ENCODE data around the gene PACS1.
"Not testable (repeated sequence)": the region's sequence is repeated elsewhere in the genome, so short reads cannot be mapped to it uniquely, and the experiment has no call there.

Gene PACS1

DNA sequence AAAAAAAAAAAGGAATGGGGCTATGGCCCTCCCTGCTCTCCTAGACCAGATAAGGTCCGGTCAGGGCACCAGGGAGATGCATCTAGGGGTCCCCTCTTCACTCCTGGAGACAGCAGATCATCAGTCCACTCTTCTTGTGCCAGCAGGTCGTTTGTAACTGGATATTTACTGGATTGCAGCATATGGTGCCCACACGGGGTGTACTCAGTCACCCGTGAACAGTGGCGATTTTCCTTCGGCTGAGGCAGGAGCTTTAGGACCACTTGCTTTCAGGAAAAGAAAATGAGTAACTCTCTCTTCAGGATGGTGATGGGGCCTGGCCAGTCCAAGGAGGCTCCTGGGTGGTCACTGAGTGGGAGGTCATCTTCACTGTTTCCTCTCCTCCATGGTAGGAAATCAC, 160.1 kb downstream of the PACS1 start:
- no peak for DNase-seq

DNA sequence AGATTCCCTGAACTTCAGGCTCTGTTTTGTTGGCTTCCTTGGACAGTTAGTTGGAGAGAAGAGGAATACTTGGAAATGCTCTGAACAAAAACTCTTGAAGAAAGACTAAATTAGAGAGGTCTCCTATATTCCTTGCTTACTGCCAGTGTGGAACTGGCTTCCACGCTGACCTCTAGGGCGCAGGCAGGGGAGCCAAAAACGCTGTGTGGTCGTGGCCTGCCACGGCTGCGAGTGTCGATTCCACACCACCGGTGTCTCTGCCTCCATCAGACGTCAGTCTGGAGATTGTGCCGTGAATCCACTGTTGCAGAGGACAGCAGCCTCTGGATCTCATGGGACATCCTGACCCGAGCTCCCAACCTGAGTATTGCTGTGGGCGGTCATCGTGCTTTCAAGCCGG, 160.9 kb downstream of the PACS1 start:
- no peak for DNase-seq

DNA sequence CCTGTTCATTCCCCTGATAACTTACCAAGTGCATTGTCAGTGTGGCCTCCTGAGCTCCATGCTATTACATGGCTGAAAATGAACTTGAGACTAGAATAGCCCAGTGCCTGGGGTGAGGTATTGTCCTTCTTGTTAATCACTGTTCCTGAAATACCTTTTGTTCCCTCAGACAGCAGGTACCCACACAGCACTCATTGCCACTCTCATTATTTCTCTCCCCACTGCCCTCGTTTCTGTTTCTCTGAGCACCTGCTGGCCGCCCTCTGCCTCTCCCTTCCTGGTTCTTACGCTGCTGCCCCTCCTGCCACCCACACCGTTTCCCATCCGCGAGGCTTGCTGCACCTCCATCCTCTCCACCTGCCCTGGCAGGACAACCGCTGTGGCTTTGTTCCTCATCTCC, 161.5 kb downstream of the PACS1 start:
- peak; percentile 93 for DNase-seq

DNA sequence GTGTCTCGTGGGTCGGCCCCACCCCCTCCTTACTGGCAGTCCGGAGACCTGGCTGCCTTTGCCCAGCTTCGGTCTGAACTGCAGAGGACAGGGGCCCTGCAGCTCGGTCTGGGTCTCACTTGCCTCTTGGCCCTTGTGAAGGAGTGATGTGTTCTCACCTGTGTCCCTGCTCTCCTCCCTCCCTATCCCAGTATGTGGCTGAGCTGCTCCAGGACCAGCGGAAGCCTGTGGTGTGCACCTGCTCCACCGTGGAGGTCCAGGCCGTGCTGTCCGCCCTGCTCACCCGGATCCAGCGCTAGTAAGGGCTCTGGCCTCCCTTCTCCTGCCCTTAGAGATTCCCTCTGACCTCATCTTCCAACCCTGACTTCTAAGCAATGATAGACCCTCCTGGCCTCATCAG, 162.7 kb downstream of the PACS1 start:
- peak; percentile 22 for DNase-seq

DNA sequence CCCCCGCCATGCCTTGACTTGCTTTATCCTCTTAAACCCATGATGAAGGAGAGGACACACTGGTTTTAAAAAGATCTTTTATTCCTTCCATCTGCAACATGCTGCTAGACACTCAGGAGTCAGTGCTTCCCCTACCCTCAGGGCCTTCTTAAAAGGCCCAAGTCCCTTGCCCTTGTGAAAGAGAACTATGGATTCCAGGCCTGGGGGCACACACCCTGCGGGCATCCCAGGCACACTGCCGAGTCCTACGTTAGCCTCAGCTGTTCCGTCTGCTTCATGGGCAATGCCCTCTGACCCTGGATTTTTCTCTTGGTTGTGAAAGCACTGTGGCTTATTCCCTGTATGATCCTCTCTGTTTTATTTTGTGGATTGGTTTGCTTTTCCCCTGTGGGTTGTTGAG, 163.2 kb downstream of the PACS1 start:
- no peak for DNase-seq

DNA sequence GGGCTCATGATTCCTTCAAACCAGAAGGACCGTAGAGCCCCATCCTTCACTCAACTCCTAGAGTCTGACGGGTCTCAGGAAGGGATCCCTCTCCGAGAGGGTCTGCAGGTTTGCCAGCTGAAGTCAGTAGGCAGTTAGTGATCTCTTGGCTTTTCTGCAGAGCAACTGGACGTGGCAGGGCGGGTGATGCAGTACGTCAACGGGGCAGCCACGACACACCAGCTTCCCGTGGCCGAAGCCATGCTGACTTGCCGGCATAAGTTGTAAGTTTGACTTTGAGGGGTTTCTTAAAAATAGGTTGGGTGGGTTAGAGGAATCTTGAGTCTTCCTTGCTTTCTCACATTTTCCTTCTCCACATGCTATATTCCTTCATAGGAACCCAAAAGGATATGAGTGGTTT, 165.1 kb downstream of the PACS1 start:
- DNase-seq = no peak

DNA sequence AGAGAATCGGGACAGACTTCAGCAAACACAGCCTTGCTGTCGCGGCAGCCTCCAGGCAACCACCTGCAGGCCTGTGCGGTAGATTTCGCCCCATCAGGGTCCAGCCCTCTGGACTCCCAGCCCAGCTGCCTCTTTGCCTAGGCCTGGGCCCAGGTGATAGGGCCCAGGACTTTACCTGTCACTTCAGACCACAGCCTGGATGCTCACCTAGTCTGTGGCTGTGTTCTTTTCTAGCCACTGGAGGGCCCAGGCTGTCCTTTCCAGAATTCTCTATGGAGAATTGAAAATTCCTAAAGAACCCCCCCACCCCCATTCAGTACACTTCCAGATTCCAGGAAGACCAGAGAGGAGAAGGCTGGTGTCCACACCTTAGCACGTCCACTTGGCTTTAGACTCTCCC, 167.8 kb downstream of the PACS1 start:
- DNase-seq = no peak

DNA sequence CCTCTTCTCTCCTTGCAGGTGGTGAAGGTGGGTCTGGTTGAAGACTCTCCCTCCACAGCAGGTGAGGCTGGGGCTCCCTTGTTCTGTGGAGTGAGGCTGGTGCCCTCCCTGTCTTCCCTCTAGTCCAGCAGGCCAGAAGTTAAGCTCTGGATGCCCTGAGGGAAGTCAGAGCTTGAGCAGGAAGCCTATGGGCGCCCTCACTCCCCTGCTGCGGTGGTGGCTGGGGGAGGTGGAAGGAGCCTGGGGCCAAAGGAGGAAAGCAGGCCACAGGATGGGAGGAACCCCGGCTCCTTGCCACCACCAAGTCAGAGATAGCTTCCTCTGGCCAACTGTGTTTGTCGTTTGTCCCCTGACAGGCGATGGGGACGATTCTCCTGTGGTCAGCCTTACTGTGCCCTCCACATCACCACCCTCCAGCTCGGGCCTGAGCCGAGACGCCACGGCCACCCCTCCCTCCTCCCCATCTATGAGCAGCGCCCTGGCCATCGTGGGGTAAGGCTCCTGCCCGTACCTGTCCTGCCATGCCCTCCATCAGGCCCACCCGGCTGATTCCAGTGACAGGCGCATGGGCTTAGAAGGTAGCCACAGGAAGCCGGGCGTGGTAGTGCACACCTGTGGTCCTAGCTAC, 168.8 kb downstream of the PACS1 start:
- no peak for DNase-seq

DNA sequence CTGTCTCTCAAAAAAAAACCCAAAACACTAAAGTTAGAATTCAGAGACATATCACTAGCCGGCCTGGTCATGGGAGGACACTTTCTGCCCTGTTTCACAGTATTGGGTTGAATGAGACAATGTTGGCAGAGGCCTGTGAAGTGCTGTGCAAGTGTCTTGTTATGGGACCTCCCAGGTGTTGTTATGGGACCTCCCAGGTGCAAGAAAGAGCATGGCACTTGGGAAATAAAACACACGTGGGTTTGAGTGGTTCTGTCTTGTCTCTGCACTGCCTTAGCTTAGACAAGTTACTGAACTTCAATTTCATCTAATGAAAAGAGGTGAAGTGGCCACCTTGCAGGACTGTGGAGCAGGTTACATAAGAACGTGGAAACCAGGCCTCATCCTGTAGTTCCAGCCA, 169.4 kb downstream of the PACS1 start:
- DNase-seq = no peak

DNA sequence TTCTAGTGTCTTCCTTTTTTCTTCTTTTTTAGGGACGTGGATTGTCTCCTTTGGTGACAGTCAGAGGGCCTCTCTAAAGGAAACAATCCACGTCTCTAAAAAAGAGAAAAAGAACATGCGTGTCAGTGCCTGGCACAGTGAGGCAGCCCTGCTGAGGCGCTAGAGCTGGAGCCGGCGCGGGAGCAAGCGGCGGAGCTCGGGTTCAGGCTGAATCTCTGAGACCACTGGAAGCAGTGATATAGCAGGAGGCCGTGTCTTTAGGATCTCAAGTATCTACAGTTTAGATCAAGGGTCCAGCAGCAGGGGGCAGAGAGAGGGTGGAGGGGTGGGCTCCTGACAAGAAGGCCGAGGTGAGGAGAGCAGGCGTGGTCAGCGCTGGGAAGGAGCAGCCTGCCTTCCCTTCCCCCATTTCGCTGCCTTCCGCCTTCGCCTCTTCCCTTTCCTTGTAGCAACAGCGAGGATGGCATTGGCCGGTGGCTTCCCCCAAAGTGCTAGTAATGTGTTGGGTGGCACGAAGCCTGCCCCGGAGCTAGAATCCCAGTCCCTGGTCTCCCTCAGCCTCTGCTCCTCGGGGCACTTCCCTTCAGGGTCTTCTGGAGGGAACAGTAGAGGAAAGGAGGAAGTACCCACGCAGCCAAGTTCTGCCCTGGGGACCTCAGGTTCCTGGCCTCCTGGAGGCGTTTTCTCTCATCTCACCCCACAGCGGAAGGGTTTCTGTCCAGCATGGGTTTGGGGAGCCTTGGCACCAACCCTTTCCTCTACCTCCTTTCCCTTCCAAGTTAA, 170.1 kb downstream of the PACS1 start:
- DNase-seq = no peak

DNA sequence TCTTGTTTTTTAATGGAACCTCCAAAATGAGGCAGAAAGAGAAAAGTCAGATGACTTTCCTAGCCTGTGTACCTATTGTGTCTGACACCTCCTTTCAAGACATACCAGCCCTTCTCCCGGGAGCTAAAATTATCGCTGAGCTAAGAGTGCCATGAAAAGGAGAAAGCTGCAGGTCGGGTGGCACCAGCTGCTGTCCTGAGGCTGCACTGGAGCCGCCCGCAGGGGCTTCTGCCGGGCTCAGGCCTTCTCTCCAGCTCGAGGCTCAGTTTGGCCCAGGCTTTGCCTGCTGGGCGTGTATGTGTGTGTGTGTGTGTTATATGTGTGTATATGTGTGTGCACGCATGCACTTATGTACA, 170.7 kb downstream of the PACS1 start:
- DNase-seq = no peak

DNA sequence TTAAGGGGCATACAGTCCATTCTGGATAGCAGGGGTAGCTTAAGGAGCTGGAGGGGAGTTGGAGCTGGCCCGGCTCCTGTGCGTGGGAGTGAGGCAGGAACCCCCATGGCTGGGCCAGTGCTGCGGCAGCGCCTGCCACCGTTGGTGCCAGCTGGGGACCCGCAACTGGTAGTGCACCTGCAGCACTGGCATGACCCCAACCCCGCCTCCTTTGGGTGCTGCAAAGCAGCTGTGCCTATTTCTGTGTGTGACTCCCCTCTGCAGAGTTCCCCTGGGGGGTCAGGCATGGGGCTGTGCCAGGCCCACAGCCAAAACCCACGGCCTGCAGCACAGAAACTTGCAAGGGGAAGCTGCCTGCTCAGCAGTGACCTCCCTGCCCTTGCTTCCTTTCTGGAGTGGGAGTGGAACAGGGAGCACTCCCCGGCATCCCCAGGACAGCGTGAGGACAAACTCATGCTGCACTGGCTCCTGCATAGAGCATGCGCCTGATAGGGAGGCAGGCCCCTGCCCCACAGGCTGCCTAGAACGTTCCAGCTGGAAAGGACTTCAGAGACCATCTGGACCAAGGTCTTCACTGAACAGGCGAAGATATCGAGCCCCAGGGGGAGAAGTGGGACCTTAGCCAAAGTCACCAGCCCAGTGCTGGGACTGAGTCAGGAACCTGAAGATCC, 172.2 kb downstream of the PACS1 start:
- DNase-seq = no peak

DNA sequence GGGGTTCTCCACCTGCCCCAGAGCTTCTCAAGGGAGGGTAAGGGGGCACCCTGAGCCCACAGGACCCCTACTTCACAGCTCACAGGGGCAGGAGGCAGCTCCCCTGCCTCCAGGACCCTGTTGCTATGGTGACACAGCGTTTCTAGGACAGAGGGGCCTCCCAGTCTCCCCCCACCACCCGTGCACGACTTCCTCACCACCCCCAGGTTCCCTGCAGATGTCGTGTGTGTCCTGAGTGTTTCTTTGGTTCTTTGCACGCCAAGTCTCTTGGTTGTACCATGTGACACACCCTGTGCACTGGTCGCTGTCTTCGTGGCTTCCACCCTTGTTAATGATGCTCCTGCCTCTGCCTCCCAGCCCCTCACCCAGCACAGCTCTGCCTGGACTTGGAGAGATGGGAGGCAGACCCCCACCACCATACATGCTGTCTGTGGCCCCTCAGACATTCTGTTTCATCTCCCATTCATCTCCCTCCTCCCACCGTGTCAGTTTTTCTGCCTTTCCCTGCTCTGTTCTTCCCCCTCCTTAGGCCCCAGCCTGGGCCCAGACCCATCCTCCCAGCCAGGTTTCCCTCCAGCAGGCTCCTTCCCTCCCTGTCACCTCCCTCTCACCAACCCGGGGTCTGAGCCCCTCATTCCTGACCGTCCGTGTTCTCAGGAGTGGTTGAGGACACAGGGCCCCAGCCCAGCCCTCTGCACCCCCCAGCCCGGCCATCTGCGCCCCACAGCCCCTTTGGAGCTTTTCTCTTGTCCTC, 173.9 kb downstream of the PACS1 start:
- DNase-seq = no peak

DNA sequence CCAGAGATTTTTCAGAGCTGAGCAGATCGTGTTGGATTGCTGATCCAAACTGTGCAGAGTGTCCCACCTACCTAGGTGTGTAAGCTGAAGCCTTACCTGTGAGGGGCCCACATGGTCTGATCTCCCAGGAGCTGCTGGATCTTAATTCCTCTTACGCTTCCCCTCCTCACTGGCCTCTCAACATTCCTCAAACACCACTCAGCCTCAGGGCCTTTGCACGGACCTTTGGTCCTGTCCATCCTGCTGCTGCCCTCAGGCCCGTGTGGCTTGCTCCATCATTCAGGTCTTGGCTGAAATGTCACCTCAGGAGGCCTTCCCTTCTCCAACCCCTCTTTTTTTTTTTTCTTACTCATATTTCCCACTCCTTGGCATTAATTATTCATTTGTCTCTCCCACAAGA, 177.2 kb downstream of the PACS1 start:
- DNase-seq = no peak

DNA sequence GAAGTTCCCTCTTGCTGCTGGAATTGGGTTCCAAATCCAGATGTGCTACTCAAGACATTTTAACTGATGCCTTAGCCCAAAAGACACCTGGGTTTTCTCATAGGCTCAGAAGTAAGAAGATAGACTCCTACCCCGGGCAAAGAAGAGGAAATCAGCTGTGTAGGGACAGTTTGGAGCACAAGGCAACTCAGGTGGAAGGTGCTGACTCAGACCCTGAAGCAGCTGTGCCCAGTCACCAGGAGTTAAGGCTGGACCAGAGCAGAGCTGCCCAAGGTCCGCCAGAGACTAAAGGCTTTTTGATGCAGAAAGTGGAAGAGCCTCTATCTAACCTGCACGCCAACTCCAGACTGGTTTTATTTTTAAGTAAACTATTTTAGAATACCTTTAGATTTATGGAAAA, 177.7 kb downstream of the PACS1 start:
- DNase-seq = no peak

DNA sequence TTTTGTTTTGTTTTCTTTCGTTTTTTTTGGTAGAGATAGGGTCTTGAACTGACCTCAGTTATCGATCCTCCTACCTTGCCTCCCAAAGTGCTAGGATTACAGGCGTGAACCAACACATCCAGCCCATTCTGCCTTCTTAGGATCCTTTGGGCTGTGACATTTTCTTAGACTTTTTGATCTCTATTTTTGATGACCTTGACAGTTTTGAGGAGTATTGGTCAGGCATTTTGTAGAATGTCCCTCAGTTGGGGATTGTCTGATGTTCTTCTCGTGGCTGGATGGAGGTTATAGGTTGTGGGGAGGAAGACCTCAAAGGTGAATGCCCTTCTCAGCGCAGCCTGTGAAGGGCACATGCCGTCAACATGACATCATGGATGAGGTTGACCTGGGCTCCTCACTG, 178.8 kb downstream of the PACS1 start:
- no peak for DNase-seq

DNA sequence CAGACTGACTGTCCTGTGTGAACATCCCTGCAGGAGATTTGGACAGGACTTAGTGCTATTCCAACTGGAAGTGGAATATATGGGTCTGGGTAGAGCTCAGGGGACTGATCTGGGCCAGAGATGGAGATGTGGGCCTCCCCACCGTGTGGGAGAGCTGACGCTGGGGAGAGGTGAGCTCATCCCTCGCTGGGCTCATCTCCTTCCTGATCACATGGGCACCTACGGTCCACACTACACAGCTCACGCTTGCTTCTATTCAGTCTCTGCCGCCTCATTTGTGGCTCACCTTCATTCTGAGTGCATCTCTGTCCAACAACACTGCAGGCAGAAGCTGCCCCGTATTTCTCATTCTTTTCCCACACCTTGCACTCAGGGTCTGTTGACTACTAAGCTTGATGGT, 181.7 kb downstream of the PACS1 start:
- DNase-seq = no peak

DNA sequence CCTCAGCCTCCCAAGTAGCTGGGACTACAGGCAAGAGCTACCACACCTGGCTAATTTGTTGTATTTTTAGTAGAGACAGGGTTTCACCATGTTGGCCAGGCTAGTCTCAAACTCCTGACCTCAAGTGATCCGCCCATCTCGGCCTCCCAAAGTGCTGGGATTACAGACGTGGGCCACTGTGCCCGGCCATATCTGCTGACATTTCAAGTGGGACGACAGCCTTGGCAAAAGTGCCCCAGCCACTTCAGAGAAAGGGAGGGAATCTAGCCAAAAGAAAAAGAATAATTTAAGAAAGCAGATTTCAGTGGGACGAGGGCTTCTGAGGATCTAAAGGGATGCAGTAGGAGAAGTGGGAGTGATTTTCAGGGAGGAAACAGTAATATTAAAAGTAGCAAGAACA, 183.0 kb downstream of the PACS1 start:
- DNase-seq = not testable (repeated sequence)

DNA sequence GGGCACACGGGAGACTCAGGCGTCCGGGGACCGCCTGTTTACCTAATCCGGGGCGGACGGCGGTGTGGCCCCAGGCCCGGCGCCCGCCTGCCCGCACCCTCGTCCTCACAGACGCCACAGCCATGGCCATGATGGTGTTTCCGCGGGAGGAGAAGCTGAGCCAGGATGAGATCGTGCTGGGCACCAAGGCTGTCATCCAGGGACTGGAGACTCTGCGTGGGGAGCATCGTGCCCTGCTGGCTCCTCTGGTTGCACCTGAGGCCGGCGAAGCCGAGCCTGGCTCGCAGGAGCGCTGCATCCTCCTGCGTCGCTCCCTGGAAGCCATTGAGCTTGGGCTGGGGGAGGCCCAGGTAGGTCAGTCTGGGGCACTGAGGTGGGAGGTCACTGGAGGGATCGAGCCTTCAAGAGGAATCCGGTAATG, 188.4 kb downstream of the PACS1 start:
- no peak for DNase-seq

DNA sequence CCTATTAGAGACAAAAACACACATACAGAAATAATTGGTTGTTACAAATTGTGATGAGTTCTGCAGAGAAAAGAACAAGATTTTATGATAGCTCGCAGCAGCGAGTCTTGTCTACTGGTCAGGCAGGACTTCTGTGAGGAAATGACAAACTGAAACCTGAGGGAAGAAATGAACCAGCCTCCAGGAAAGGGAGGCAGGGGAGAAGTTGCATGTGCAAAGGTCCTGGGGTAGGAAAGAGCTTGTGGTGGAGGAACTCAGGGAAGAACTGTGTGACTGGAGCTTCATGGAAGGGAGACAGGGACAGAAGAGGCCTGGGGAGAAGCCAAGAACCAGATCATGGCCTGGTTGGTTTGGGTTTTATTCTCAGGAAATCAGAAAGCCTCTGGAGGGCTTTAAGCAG, 189.2 kb downstream of the PACS1 start:
- DNase-seq = no peak

DNA sequence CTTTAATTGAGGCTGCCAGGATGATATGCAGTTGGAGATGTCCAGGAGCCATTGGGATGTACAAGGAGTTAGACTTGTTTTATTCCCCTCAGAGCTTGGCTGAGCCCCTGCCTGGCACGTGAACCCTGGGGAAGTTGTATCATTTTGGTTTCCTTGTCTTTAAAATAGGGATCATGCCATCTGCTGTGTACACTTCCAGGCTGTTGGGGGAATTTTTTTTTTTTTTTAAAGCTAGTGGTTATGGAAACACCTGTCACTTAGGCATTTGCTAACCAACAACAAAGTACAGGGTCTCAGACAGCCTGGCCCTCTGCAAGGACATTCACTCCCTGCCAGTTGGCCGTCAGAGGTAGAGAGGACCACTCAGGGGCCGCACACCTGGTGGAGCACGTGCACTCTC, 189.9 kb downstream of the PACS1 start:
- DNase-seq = no peak

DNA sequence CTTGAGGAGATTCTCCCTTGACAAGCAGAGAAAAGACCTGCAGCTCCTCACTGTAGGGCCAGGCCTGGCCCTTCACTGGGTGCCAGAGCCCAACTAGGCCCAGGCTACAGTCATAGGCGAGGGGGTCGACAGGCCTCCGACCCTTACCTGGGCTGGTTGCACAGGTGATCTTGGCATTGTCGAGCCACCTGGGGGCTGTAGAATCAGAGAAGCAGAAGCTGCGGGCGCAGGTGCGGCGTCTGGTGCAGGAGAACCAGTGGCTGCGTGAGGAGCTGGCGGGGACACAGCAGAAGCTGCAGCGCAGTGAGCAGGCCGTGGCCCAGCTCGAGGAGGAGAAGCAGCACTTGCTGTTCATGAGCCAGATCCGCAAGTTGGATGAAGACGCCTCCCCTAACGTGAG, 191.5 kb downstream of the PACS1 start:
- no peak for DNase-seq

DNA sequence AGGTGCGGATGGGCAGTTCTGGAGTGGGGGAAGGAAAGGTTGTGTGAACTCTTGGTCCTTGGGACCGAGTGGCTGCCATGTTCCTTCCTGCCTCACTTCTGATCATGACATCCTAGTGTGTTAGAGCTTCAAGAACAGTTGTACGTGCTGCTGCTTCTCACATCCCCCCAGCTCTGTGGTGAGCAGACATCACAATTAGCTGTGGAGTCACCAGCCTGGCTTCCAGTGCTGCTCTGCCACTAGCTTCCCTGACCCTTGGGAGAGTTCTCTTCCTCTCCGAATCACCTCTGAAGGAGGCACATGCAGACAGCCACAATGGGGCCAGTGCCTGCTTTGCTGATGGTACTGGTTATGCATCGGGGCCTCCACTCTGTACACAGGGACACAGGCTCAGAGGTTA, 192.1 kb downstream of the PACS1 start:
- DNase-seq = no peak

DNA sequence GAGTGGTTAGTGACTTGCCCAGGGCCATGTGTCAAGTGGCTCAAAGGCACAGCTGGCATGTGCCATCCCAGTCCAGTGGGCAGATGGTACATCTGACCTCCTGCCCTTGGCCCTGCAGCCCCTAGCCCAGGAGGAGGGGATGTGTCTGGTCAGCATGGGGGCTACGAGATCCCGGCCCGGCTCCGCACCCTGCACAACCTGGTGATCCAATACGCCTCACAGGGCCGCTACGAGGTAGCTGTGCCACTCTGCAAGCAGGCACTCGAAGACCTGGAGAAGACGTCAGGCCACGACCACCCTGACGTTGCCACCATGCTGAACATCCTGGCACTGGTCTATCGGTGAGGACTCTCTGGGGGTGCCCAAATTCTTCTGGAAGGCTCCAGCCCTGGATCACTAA, 192.6 kb downstream of the PACS1 start:
- DNase-seq = no peak
